Measurements from ENCODE around the gene DIP2C.
"Not testable (repeated sequence)": the region's sequence is repeated elsewhere in the genome, so short reads cannot be mapped to it uniquely, and the experiment has no call there.

DIP2C gene

GRCh38 chr10:636769-637168, 52.7 kb downstream of the DIP2C start:
- DNase-seq (ENCODE audit: low read depth), result no peak
- no peak for TF ChIP-seq CTCF (IDR thresholded peaks at IDR 0.05; ENCODE audit: control insufficient read depth, extremely low read depth, insufficient read depth)
- H3K4me3 ChIP-seq (ENCODE audit: low read depth, low read length), result no peak overlapping the region

- H3K4me3 ChIP-seq (ENCODE audit: low read depth, low read length), result no peak overlapping the region
- no peak for TF ChIP-seq CTCF (IDR thresholded peaks at IDR 0.05; ENCODE audit: control insufficient read depth, extremely low read depth, insufficient read depth)
- DNase-seq (ENCODE audit: low read depth), result no peak
These were observed 53.3 kb downstream of the DIP2C start for GRCh38 chr10:636016-636730.

- no peak overlapping the region for H3K4me3 ChIP-seq (ENCODE audit: low read depth, low read length)
- no peak for TF ChIP-seq CTCF (IDR thresholded peaks at IDR 0.05; ENCODE audit: control insufficient read depth, extremely low read depth, insufficient read depth)
- no peak for DNase-seq (ENCODE audit: low read depth)
These were observed 54.2 kb downstream of the DIP2C start for GRCh38 chr10:635088-635861.

GRCh38 chr10:634256-634655, 55.2 kb downstream of the DIP2C start:
- no peak for TF ChIP-seq CTCF (IDR thresholded peaks at IDR 0.05; ENCODE audit: control insufficient read depth, extremely low read depth, insufficient read depth)
- no peak for DNase-seq (ENCODE audit: low read depth)

GRCh38 chr10:633279-634245, 55.9 kb downstream of the DIP2C start:
- TF ChIP-seq CTCF (IDR thresholded peaks at IDR 0.05; ENCODE audit: control insufficient read depth, extremely low read depth, insufficient read depth), result no peak
- no peak overlapping the region for H3K4me3 ChIP-seq (ENCODE audit: low read depth, low read length)
- no peak for DNase-seq (ENCODE audit: low read depth)

More at GRCh38 chr10:634256-634655, 55.2 kb downstream of the DIP2C start:
- H3K4me3 ChIP-seq (ENCODE audit: low read depth, low read length), result no peak overlapping the region

- not testable (repeated sequence) for H3K4me3 ChIP-seq (ENCODE audit: low read depth, low read length); DNase-seq (ENCODE audit: low read depth)
These were observed 56.7 kb downstream of the DIP2C start for GRCh38 chr10:632807-633177.

GRCh38 chr10:632155-632806, 57.2 kb downstream of the DIP2C start:
- DNase-seq (ENCODE audit: low read depth); H3K4me3 ChIP-seq (ENCODE audit: low read depth, low read length): not testable (repeated sequence)
